HepG2 (cell line): Measurements from ENCODE around the gene YTHDF1. TPM values are rescaled to one million over a fixed set of nuclear protein-coding genes. Genes with fewer than 3 reads are reported as not detected.

Source experiments
- ATF7-NPFF ChIP-seq: sonication (generic); formaldehyde crosslinking; IDR thresholded peaks from 2 replicates; pipeline ENCODE4 v1.8.1; 2023; ENCODE audit warnings: mild to moderate bottlenecking, low read depth, missing genetic modification reagents, moderate library complexity
- MEF2D ChIP-seq: sonication (generic); formaldehyde crosslinking; IDR thresholded peaks from 2 replicates; pipeline ENCODE4 v1.5.1; 2020; ENCODE audit warnings: mild to moderate bottlenecking, missing genetic modification reagents
- MIXL1 ChIP-seq: IDR thresholded peaks from 2 replicates; pipeline ENCODE4 v1.6.1; 2016
- PITX1 ChIP-seq: sonication (generic); formaldehyde crosslinking; IDR thresholded peaks from 2 replicates; pipeline ENCODE4 v1.5.1; 2020; ENCODE audit warnings: mild to moderate bottlenecking, missing genetic modification reagents
- SP140L ChIP-seq: sonication (generic); formaldehyde crosslinking; IDR thresholded peaks from 2 replicates; pipeline ENCODE4 v1.4.0; 2020; ENCODE audit warnings: missing genetic modification reagents, borderline replicate concordance
- ZBTB40 ChIP-seq, 2 experiments: fragments of 450-650 bp in 1 of 2; sonication (generic) in 1 of 2; formaldehyde crosslinking in 1 of 2; IDR thresholded peaks; 2 replicates each; pipeline versions ENCODE4 v1.6.1 to v1.8.0; 2016 to 2022; ENCODE audit warnings: antibody characterized with exemption in 1 of 2, mild to moderate bottlenecking in 1 of 2, missing genetic modification reagents in 1 of 2
- ZNF253 ChIP-seq: sonication (generic); formaldehyde crosslinking; IDR thresholded peaks from 2 replicates; pipeline ENCODE4 v1.8.0; 2022; ENCODE audit warnings: mild to moderate bottlenecking, missing genetic modification reagents, borderline replicate concordance
- ZNF446 ChIP-seq: sonication (generic); formaldehyde crosslinking; IDR thresholded peaks from 2 replicates; pipeline ENCODE4 v1.5.0; 2020; ENCODE audit warnings: mild to moderate bottlenecking, missing genetic modification reagents
- ZNF512B ChIP-seq: sonication (generic); formaldehyde crosslinking; IDR thresholded peaks from 2 replicates; pipeline ENCODE4 v1.5.1; 2020; ENCODE audit warnings: missing genetic modification reagents, mild to moderate bottlenecking, borderline replicate concordance
- ZNF724P ChIP-seq: sonication (generic); formaldehyde crosslinking; IDR thresholded peaks from 2 replicates; pipeline ENCODE4 v1.8.0; 2022; ENCODE audit warnings: missing genetic modification reagents, borderline replicate concordance
- ZNF746 ChIP-seq: sonication (generic); formaldehyde crosslinking; IDR thresholded peaks from 2 replicates; pipeline ENCODE4 v1.8.0; 2022; ENCODE audit warnings: mild to moderate bottlenecking, missing genetic modification reagents
- ZNF776 ChIP-seq: sonication (generic); formaldehyde crosslinking; IDR thresholded peaks from 2 replicates; pipeline ENCODE4 v1.4.0; 2020; ENCODE audit warnings: mild to moderate bottlenecking, missing genetic modification reagents
- polyA plus RNA-seq, 8 experiments: library from polyadenylated mRNA; depleted of rRNA in 3 of 8; stranded (reverse) in 7 of 8; unstranded in 1 of 8; fragments of >200 nt; fragmentation: Illumina TruSeq in 4 of 8; extraction: Trizol in 4 of 8; gene quantifications; 2 replicates each; pipeline versions ENCODE4 v1.2.1 to v1.2.3, GENCODE V29; 2011 to 2016; ENCODE audit warnings: low read depth in 4 of 8, missing spikeins in 1 of 8, mixed read lengths in 1 of 8; ENCODE audit not compliant: insufficient read depth in 1 of 8
- total RNA-seq, 5 experiments: library from RNA; depleted of rRNA; stranded (reverse); fragments of >200 nt; fragmentation: Illumina TruSeq; extraction: Trizol; gene quantifications; 2 replicates each; pipeline ENCODE4 v1.2.3, GENCODE V29; 2016; ENCODE audit warnings: low read depth in 1 of 5
- TF ChIP-seq, protein P1 (sequence below): sonication (generic); formaldehyde crosslinking; IDR thresholded peaks from 2 replicates; pipeline ENCODE4 v1.4.0; 2020; ENCODE audit warnings: missing genetic modification reagents

The YTHDF1 gene
- total and polyA plus RNA-seq, 2 of the 13 experiments (the other 11 are each of a cell fraction or from before 2014, with no cell fraction given): 34.5 to 37.7 TPM

DNA sequence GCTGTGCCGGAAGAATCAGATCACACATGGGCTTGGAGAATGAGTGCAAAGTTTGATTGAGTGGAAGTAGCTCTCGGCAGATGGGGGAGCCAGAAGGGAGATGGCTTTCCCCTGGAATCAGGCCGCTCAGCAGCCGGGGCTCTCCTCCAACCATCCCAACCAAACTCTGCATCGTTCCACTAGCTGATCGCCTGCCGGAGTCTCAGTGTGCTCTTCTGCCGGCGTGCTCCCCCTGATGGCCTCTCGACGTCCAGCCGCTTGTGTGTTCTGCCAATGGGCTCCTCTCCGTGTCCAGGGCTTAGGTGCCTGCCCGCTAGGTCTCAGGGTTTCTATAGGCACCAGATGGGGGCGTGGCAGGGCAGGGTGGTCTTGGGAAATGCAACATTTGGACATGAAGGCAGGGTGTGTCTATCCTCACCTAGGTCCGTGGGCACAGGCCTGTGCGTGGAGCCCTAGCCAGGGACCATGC lies 14.9 kb upstream of the YTHDF1 start (continued):
- TF ChIP-seq ZBTB40 (IDR thresholded peaks at IDR 0.05) (no peak), ZBTB40 (CRISPR knock-in tag; IDR thresholded peaks at IDR 0.05) (no peak), ZNF776 (CRISPR knock-in tag) (no peak), MIXL1 (CRISPR knock-in tag) (no peak), ZNF512B (0 out of 2 replicates have a peak, but pooled peaks have one; percentile 61), ATF7-NPFF (CRISPR knock-in tag) (no peak), ZNF253 (CRISPR knock-in tag) (no peak), SP140L (CRISPR knock-in tag) (no peak), ZNF446 (CRISPR knock-in tag) (no peak), MEF2D (peak; percentile 64; the same call in 1 of the 2 replicates), PITX1 (CRISPR knock-in tag) (peak; percentile 61; the same call in 1 of the 2 replicates), ZNF724P (CRISPR knock-in tag) (no peak), ZNF746 (CRISPR knock-in tag) (0 out of 2 replicates have a peak, but pooled peaks have one; percentile 9)
- TF ChIP-seq, protein P1, sequence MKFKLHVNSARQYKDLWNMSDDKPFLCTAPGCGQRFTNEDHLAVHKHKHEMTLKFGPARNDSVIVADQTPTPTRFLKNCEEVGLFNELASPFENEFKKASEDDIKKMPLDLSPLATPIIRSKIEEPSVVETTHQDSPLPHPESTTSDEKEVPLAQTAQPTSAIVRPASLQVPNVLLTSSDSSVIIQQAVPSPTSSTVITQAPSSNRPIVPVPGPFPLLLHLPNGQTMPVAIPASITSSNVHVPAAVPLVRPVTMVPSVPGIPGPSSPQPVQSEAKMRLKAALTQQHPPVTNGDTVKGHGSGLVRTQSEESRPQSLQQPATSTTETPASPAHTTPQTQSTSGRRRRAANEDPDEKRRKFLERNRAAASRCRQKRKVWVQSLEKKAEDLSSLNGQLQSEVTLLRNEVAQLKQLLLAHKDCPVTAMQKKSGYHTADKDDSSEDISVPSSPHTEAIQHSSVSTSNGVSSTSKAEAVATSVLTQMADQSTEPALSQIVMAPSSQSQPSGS (CRISPR knock-in tag): 0 out of 2 replicates have a peak, but pooled peaks have one; percentile 36
